HCT116 (cell line): ENCODE data around the gene CTU1. TPM values are rescaled to one million over a fixed set of nuclear protein-coding genes. Genes with fewer than 3 reads are reported as not detected.

Experiments used
- ATAC-seq: fragments of 200-7000 bp; cut with Tn5 transposase; 2 replicates; pipeline ENCODE4 v1.9.1; 2020; ENCODE audit warnings: mild to moderate bottlenecking, moderate library complexity
- BruUV-seq: library from RNA; stranded (reverse); fragments of 400-500 nt; replicated peaks from 2 replicates; lab custom pipeline; 2021; lab: Mats Ljungman, UMichigan
- CTCF ChIA-PET: fragments of 300-600 bp; sonication (Branson Sonifier 250); formaldehyde crosslinking; loops from one replicate; lab custom pipeline; 2021; ENCODE audit warnings: antibody characterized with exemption; lab: Charles Lee
- POLR2A ChIA-PET: fragments of 300-600, 350-600 bp; sonication (Branson Sonifier 250); formaldehyde crosslinking; loops from one replicate; lab custom pipeline; 2021; ENCODE audit warnings: antibody characterized with exemption; lab: Charles Lee
- RAD21 ChIA-PET, 2 experiments: fragments of 300-600 bp; sonication (Branson Sonifier 250); formaldehyde crosslinking; loops; one replicate each; lab custom pipeline; 2023; ENCODE audit warnings: low total read pairs in 2 of 2; ENCODE audit not compliant: uncharacterized antibody in 2 of 2, unreplicated experiment in 2 of 2, low non-redundant PET in 1 of 2; lab: Charles Lee
- DNase-seq: peaks from one replicate; pipeline ENCODE4 v3.0.0-alpha.2; 2010; ENCODE audit warnings: low read depth, low spot score
- H2AFZ ChIP-seq: fragments of 200-600 bp; shearing (Covaris generic), sonication (generic); 2 replicates; pipeline ENCODE4 v1.6.1; 2017; ENCODE audit warnings: low read depth, mixed run types, mixed read lengths, antibody characterized with exemption, low read length; ENCODE audit not compliant: poor library complexity, severe bottlenecking
- H3K27ac ChIP-seq: 2 replicates; pipeline ENCODE4 v1.5.1; 2012; ENCODE audit warnings: low read depth, low read length
- H3K27me3 ChIP-seq: fragments of 200-600 bp; sonication (generic); 2 replicates; pipeline ENCODE4 v1.6.1; 2016; ENCODE audit warnings: mixed run types, low read length, mixed read lengths; ENCODE audit not compliant: insufficient read depth
- H3K36me3 ChIP-seq, 2 experiments: fragments of 200-500 bp in 1 of 2; fragments of 200-600 bp in 1 of 2; sonication (Bioruptor generic) in 1 of 2; sonication (generic) in 1 of 2; 2 replicates each; pipeline versions ENCODE4 v1.5.1 to v1.6.1; 2014 to 2016; ENCODE audit warnings: low read length in 2 of 2, inconsistent platforms in 1 of 2, mixed read lengths in 1 of 2, mixed run types in 1 of 2; ENCODE audit not compliant: insufficient read depth in 2 of 2, control insufficient read depth in 1 of 2
- H3K4me1 ChIP-seq, 2 experiments: fragments of 200-600 bp in 1 of 2; sonication (generic) in 1 of 2; 2 replicates each; pipeline versions ENCODE4 v1.5.1 to v1.6.1; 2012 to 2017; ENCODE audit warnings: low read length in 2 of 2, inconsistent platforms in 1 of 2, mild to moderate bottlenecking in 1 of 2, mixed read lengths in 1 of 2, mixed run types in 1 of 2, moderate library complexity in 1 of 2; ENCODE audit not compliant: insufficient read depth in 2 of 2, control insufficient read depth in 1 of 2
- H3K4me2 ChIP-seq: fragments of 200-600 bp; sonication (generic); 2 replicates; pipeline ENCODE4 v1.6.1; 2017; ENCODE audit warnings: mixed run types, low read length, mixed read lengths
- H3K4me3 ChIP-seq, 2 experiments: fragments of 200-600 bp in 1 of 2; sonication (generic) in 1 of 2; replicated peaks in 1 of 2; 2 replicates each; pipeline ENCODE4 v1.5.1; 2011 to 2016; ENCODE audit warnings: low read length in 2 of 2, control low read depth in 1 of 2, low read depth in 1 of 2, mild to moderate bottlenecking in 1 of 2, mixed read lengths in 1 of 2, mixed run types in 1 of 2
- H3K79me2 ChIP-seq: fragments of 200-600 bp; sonication (generic); 2 replicates; pipeline ENCODE4 v1.6.1; 2017; ENCODE audit warnings: mild to moderate bottlenecking, mixed run types, low read length, moderate library complexity, mixed read lengths; ENCODE audit not compliant: insufficient read depth
- H3K9ac ChIP-seq: fragments of 200-600 bp; sonication (generic); 2 replicates; pipeline ENCODE4 v1.6.1; 2016; ENCODE audit warnings: low read length, mixed read lengths
- H3K9me2 ChIP-seq: fragments of 200-600 bp; sonication (generic), shearing (Covaris generic); 2 replicates; pipeline ENCODE4 v1.6.1; 2017; ENCODE audit warnings: mixed run types, mild to moderate bottlenecking, moderate library complexity; ENCODE audit not compliant: insufficient read depth
- H3K9me3 ChIP-seq, 2 experiments: fragments of 200-500 bp in 1 of 2; fragments of 200-600 bp in 1 of 2; sonication (Bioruptor generic) in 1 of 2; sonication (generic) in 1 of 2; 2 replicates each; pipeline ENCODE4 v1.6.1; 2014 to 2017; ENCODE audit warnings: low read length in 2 of 2, mixed read lengths in 2 of 2, inconsistent platforms in 1 of 2, low read depth in 1 of 2, mild to moderate bottlenecking in 1 of 2, mixed run types in 1 of 2, moderate library complexity in 1 of 2; ENCODE audit not compliant: control insufficient read depth in 1 of 2, insufficient read depth in 1 of 2
- H4K20me1 ChIP-seq: fragments of 200-600 bp; sonication (generic), shearing (Covaris generic); 2 replicates; pipeline ENCODE4 v1.6.1; 2017; ENCODE audit warnings: mixed run types, mild to moderate bottlenecking, moderate library complexity; ENCODE audit not compliant: insufficient read depth
- ATF3 ChIP-seq: IDR thresholded peaks from 2 replicates; pipeline ENCODE4 v1.6.1; 2012
- FOSL1 ChIP-seq: IDR thresholded peaks from 2 replicates; pipeline ENCODE4 v1.6.1; 2012; ENCODE audit warnings: low read depth
- MAX ChIP-seq: IDR thresholded peaks from 2 replicates; pipeline ENCODE4 v1.6.1; 2012
- POLR2A ChIP-seq: IDR thresholded peaks from 2 replicates; pipeline ENCODE4 v1.7.0; 2011; ENCODE audit warnings: borderline replicate concordance; ENCODE audit not compliant: insufficient read depth, insufficient read length; ENCODE audit errors: extremely low read depth
- POLR2AphosphoS5 ChIP-seq: IDR thresholded peaks from 2 replicates; pipeline ENCODE4 v1.6.1; 2011; ENCODE audit warnings: mild to moderate bottlenecking, low read depth, low read length, moderate library complexity
- RAD21 ChIP-seq: IDR thresholded peaks from 2 replicates; pipeline ENCODE4 v1.6.1; 2012; ENCODE audit warnings: low read depth, mild to moderate bottlenecking
- SIN3A ChIP-seq: IDR thresholded peaks from 2 replicates; pipeline ENCODE4 v1.6.1; 2012; ENCODE audit warnings: low read depth
- YY1 ChIP-seq: IDR thresholded peaks from 2 replicates; pipeline ENCODE4 v1.6.1; 2011; ENCODE audit warnings: low read length, low read depth, moderate library complexity, mild to moderate bottlenecking; ENCODE audit not compliant: insufficient replicate concordance; ENCODE audit errors: extremely low read depth
- ZNF274 ChIP-seq: fragments of 200-500 bp; sonication (Bioruptor generic); IDR thresholded peaks from 2 replicates; pipeline ENCODE4 v1.6.1; 2014; ENCODE audit warnings: mild to moderate bottlenecking, low read depth, low read length, inconsistent platforms
- intact Hi-C: fragments of 100-400 bp; cut with micrococcal nuclease; formaldehyde crosslinking; loops from 2 replicates; pipeline ENCODE4 v1.10.0; 2022
- total RNA-seq: library from RNA; stranded (reverse); gene quantifications from one replicate; pipeline ENCODE4 v1.2.1, GENCODE V29; 2021; ENCODE audit not compliant: unreplicated experiment

The CTU1 gene
- total RNA-seq, 1 experiment from 2014 or later = 14.0 TPM

GRCh38 chr19:51093510-51094345 is 14.5 kb downstream of the CTU1 start:
- no peak for DNase-seq
- ChIA-PET CTCF (interaction anchor here (0.9 to 6.3 kb wide), 3 partner anchors 74 to 390 kb away, joined by 3 to 140 read pairs (median 4); partner anchors contain the start of gene KLK10), POLR2A (interaction anchor here (1.1 kb wide), 1 partner anchor 77 kb away, joined by 4 read pairs; no protein-coding TSS in a partner anchor)
- ATAC-seq = no peak
- intact Hi-C loops = loop anchor here (1.0 to 10.0 kb wide), 3 partner anchors 72 to 729 kb away; partner anchors contain the start of genes ACP4 and NAPSA
- Histone ChIP-seq H3K36me3 (no peaks in the 10 kb centered on the region; a peak in 1 of 4 replicates), H3K4me3 (no peak overlapping the region), H4K20me1 (no peaks in the 10 kb centered on the region), H3K27me3 (no peaks in the 10 kb centered on the region), H3K9me2 (no peaks in the 10 kb centered on the region), H3K27ac (no peak overlapping the region), H3K4me2 (no peak overlapping the region), H3K9ac (no peak overlapping the region)
- no peak for TF ChIP-seq ATF3
- no peak for TF ChIP-seq FOSL1
- TF ChIP-seq POLR2AphosphoS5 = no peak
- TF ChIP-seq YY1 = no peak
- no peak for TF ChIP-seq RAD21
- TF ChIP-seq MAX = no peak
- TF ChIP-seq SIN3A = no peak
- TF ChIP-seq POLR2A = no peak
- TF ChIP-seq ZNF274 = no peak
- TF ChIP-seq, all 23 proteins: peak for 0
- Histone ChIP-seq H3K9me3 (no peaks in the 10 kb centered on the region), H3K79me2 (no peaks in the 10 kb centered on the region), H3K4me1 (peaks cover 2 to 13% of the 10 kb centered on the region in 2 experiments; a peak in 2 of 4 replicates), H2AFZ (no peak overlapping the region)
- RAD21 ChIA-PET = no interaction called here
- BruUV-seq = no TSS peak
